GM19351 (cell line): ENCODE results near the gene SPOPL.
"Not testable (repeated sequence)": the region's sequence is repeated elsewhere in the genome, so short reads cannot be mapped to it uniquely, and the experiment has no call there.

Experiments used
- ATAC-seq: cut with Tn5 transposase; IDR thresholded peaks from one replicate; pipeline ENCODE4 v1.9.1; 2021; ENCODE audit warnings: mild to moderate bottlenecking, moderate library complexity; ENCODE audit not compliant: unreplicated experiment

The SPOPL gene

DNA sequence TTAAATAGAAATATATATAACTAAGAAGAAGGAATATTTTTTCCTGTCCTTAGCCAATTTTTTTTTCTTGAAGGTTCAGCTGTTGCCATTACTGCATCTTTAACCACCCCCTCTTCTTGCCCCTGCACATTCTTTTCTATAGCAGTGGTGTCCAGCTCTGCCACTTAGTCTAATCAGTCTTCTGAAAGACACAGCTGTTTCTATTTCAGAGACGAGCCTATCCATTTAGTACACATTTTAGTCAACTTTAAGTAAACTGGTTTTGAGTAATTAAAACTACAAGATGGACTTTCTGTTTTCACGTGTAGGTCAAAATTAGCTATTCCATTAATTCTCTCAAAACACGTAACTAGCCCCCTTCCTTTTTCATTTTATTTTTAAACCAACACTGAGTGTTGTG is 21.0 kb downstream of the SPOPL start:
- peak; percentile 79 for ATAC-seq

DNA sequence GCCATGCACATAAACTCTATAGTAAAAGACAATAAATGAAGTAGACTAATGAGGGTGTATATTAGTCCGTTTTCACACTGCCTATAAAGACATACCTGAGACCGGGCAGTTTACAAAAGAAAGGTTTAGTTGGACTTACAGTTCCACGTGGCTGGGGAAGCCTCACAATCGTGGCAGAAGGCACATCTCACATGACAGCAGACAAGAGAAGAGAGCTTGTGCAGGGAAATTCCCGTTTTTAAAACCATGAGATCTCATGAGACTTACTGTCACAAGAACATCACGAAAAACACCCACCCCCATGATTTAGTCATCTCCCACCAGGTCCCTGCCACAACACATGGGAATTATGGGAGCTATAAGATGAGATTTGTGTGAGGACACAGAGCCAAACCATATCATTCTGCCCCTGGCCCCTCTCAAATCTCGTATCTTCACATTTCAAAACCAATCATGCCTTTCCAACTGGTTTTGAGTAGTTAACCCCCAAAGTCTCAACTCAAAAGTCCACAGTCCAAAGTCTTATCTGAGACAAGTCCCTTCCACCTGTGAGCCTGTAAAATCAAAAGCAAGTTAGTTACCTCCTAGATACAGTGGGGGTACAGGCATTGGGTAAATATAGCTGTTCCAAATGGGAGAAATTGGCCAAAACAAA is 21.6 kb downstream of the SPOPL start:
- ATAC-seq = peak; percentile 52

DNA sequence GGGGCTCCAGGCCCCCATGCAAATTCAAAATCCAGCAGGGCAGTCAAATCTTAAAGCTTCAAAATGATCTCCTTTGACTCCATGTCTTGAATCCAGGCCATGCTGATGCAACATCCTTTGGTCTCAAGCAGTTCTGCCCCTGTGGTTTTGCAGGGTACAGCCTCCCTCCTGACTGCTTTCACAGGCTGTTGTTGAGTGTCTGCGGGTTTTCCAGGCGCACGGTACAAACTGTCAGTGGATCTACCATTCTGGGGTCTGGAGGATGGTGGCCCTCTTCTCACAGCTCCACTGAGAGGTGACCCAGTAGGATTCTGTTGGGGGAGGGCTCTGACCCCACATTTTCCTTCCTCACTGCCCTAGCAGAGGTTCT is 22.1 kb downstream of the SPOPL start:
- ATAC-seq = peak; percentile 29

DNA sequence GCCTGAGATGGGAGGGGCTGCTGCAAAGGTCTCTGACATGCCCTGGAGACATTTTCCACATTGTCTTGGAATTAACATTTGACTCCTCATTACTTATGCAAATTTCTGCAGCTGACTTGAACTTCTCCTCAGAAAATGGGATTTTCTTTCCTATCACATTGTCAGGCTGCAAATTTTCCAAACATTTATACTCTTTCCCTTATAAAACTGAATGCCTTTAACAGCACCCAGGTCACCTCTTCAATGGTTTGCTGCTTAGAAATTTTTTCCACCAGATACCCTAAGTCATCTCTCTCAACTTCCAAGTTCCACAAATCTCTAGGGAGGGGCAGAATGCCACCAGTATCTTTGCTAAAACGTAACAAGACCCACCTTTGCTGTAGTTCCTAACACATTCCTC is 22.8 kb downstream of the SPOPL start:
- not testable (repeated sequence) for ATAC-seq

DNA sequence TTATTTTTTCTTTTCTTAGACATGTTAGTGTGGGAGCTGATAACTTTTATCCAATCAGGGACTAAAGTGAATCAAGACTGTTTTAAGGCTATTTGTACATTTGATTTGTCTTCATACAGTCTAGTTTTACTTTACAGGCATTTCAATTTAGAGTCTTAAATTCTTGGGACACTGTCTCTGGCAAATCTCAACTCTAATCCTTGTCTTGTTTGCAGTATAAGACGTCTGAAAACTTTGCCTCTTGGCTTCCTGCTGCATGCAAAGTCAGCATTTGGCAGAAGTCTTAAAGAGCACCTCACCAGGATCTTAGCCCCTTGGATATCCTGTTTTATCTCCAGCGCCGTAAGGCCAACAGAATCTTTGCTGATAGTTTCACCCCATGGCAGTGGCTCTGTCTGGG is 30.3 kb downstream of the SPOPL start:
- ATAC-seq = no peak

DNA sequence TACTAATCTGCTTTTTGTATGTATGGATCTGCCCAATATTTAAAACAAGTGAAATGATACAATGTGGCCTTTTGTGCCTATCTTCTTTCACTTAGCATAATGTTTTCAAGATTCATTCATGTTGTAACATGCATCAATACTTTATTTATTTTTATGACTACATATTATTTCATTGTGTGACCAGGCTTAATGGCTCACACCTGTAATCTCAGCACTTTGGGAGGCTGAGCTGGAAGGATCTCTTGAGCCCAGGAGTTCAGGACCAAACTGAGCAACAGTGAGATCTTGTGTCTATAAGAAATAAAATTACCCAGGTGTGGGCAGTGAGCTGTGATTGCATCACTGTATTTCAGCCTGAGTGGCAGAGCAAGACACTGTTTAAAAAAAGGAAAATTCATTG is 33.2 kb downstream of the SPOPL start:
- ATAC-seq = no peak

DNA sequence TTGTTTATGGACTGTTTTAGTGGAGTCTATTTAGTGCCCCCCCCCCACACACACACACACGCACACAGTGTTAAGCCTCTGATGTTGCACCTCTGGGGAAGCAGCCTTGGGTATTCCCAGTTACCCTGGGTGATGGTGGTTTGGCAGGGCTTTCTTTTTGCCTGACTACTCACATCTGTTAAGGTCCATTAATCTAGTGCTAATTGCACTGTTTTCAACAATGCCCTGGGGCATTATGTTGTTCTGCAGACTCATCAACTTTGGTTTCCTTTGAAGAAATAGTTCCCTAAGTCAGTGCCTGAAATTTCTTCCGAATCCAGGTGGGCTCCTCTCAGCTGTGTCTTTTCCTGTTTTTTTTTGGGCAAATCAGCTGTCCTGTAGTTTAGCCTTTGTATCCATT is 34.7 kb downstream of the SPOPL start:
- peak; percentile 83 for ATAC-seq

DNA sequence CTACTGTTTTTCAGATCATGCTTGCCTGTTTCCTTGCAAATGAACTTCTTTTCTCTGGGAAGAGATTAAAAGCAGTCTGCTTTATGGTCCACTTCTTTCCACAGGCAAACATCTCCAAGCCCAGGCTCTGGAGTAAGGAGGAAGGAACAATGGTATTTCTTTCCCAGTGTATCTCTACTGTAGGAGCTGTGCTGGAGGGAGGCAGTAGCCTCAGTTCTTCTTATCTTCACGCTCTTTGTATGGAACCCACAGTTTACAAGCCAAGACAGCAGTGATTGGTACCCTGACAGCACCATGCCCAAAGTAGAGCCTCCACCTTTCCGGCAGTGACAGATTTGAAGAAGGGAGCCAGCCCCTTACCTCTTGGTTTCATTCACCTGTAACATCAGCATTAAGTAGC is 35.2 kb downstream of the SPOPL start:
- no peak for ATAC-seq

DNA sequence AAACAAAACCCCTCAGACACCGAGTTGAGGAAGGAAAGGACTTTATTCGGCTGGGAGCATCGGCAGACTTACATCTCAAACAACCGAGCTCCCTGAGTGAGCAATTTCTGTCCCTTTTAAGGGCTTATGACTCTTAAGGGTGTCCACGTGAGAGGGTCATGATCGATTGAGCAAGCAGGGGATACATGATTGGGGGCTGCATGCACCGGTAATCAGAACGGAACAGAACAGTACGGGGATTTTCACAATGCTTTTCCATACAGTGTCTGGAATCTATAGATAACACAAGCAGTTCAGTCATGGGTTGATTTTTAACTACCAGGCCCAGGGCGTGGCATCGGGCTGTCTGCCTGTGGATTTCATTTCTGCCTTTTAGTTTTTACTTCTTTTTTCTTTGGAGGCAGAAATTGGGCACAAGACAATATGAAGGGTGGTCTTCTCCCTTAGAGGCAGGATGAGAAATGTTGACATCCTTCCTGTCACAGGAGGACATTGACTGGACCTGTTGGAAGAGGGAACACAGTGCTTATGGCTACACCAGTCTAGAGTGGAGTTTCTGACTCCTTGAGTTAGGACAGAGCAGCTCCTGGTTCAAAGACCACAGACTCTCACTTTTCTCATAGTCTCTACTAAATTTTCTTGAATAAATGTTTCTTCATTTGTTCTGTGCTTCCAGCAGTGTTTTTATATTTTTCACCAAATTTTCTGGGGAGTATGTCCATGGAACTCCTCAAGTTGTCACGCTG is 35.8 kb downstream of the SPOPL start:
- no peak for ATAC-seq

DNA sequence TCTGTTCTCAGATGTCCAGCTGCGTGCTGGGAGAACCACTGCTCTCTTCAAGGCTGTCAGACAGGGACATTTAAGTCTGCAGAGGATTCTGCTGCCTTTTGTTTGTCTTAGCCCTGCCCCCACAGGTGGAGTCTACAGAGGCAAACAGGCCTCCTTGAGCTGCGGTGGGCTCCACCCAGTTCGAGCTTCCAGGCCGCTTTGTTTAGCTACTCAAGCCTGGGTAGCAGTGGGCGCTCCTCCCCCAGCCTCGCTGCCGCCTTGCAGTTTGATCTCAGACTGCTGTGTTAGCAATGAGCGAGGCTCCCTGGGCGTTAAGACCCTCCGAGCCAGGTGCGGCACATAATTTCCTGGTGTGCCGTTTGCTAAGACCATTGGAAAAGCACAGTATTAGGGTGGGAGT is 42.6 kb downstream of the SPOPL start:
- not testable (repeated sequence) for ATAC-seq

DNA sequence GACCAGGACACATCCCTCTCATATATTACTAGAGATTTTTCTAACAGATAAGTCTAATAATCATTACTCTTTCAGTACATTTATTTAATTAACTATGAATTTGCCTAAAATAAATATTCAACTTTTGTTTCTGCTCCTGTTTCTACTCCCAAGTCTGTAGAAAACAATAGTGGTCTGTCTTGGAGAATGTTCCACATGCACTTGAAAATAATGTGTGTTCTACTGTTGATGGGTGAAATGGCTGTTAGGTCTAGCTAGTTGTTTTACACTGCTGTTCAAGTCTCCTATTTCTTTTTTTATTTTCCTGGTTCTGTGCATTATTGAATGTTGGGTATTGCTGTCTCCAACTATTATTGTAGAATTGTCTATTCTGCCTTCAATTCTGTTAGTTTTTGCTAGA is 47.2 kb downstream of the SPOPL start:
- ATAC-seq = no peak

DNA sequence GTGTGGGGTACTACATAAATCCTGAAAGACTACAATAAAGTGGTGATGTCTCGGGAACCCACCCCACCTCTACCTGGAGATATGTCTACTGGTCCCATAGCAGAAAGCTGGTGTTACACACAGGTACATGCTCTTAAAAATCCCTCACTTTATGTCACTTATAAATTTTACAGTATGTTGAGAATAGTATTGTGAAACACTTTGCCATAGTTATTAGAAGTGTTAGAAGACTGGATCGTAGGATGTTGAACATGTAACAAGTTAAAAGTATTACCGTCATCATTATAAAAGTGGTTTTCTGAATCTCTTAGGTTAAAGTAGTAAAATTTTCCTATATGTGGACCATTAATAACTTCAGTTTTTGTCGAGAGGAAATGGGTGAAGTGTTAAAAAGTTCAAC is 48.6 kb downstream of the SPOPL start:
- ATAC-seq = no peak

DNA sequence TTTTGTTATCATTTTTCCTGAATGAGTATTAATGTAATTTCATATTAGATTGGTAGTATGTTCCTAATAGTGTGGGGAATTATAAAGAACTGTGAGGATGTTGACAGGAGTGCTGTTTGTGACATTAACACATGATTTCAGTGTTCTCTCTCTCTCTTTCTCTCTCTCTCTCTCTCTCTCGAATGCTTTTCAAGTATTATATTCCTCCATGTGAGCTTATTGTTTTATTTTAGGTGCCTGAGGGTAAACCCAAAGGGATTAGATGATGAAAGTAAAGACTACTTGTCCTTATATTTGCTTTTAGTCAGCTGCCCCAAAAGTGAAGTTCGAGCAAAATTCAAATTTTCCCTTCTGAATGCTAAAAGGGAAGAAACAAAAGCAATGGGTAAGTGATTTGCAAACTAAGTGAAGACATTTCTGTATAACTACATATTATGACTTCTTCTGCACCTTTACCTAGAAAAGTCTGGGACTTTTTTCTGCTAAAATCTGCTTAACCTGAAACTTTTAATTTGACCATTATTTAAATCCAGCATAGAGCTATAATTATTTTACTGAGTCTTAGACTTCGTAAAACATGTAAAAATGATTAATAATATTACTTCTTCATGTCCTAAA is 49.2 kb downstream of the SPOPL start:
- no peak for ATAC-seq

DNA sequence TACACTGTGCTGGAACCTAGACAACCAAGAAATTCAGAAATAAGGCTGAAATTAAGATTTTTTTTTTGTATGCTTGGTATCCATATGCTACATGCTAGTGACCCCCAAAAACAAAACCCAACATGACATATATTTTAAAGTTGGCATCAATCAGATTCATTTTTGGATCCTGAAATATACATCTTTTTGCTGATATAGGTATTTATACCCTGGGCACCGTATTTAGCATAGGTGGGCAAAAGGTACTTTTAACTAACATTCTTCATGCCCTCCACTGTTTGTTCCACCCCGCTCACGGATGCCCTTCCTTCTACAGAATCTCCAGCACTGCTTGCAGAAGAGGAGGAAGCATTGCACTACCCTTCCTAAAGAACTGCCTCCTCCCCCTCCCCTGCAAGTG is 52.6 kb downstream of the SPOPL start:
- ATAC-seq = no peak

DNA sequence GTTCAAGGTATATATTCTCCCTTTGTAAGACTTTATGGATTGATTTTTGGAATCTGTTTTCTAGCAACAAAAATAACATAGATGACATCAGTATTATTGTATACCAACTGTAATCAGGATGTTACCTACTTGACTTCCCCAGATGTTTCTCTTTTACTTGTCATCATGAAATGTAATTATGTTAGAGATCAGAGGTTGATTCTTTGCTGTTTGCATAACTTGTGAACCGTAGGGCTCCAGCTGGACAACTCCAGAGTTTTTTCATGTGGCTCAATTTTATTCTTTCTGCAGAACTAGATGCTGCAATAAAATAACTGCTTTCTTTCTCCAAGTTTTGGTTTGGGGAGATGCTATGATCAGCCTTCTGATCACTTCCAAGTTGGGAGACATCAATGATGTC is 58.1 kb downstream of the SPOPL start:
- ATAC-seq = no peak

DNA sequence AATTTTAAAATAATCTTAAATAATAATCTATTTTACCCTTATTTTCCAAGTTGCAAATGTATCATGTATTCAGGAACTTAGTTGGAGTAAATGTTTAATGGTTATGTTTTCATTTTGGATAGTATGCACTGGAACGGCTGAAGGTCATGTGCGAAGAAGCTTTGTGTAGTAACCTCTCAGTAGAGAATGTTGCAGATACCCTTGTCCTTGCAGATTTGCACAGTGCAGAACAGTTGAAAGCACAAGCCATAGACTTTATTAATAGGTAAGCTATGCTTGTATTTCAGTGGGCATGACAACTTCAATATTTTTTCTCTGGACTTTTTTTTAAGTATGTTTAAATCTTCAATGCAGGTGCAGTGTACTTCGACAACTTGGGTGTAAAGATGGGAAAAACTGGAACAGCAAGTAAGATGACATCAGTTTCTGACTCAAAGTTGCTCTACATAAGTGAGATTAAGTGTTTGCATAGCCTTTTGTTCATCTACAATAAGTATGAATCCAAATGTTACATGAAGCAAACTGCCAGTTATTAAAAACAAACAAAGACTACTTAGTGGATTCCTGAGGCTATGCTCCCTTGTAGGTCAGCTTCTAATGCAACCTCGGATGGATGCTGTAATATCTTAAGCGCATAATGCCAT is 63.1 kb downstream of the SPOPL start:
- ATAC-seq = no peak

DNA sequence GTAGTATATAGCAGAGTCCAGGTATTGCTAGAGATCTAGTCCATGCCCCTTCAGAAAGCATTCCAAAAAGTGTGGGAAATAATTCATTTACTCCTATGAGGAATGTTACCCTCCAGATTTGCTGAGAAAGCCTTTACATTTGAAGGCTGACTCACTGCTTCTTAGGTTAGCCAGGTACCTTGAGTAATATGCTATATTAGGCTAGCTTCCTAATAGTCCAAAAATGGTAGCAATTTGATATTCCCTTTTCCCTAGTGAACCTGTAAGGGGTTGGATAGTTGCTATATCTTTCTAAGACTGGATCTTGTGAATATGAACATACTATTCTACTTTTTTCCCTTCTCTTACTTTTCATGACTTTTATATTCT is 63.6 kb downstream of the SPOPL start:
- no peak for ATAC-seq

DNA sequence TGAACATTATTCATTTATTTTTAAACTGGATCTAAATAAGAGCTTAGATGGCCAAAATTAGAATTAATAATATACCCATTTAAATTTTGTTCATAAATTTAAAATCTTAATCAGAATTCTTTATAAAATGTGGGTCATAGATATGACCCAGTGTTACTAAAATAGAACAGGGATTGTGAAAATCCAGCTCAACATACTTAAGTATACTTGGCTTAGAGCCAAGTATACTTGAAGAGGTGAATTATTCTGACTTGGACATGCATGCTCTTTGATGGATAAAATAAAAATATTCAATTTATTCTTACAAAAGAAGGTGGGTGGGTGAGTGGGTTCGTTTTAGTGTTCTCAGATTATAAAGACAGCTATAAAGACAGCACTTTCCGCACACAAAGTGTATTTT is 70.7 kb downstream of the SPOPL start:
- ATAC-seq = no peak

DNA sequence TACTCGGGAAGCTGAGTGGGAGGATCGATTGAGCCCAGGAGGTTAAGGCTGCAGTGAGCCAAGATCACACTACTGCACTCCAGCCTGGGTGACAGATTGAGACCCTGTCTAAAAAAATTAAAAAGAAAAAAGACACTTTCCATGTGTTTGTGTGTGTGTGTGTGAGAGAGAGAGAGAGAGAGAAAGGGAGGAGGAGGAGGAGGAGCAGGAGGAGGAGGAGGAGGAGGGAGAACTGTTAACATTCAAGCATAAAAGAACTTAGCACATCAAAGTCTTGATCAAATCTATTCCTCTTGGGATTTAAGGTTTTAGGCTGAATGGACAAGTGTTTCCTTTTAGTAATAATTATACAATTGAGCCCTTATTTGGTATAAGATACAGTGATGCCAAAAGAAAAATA is 75.5 kb downstream of the SPOPL start:
- ATAC-seq = no peak

DNA sequence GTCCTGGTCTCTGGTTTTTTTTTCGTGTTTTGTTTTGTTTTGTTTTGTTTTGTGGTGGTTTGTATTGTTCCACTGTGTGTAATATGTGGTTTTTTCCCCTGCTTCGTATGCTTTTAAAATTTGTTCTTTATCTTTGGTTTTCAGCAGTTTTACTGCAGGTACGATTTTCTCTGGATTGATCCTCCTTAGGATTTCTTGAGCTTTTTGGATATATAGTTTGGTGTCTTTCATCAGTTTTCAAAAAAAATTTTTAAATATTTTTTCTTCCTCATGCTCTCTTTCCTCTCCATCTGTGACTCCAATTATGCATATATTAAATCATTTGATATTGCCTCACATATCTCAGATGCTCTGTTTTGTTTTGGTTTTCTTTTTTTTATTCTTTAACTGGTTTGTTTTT is 78.0 kb downstream of the SPOPL start:
- no peak for ATAC-seq

DNA sequence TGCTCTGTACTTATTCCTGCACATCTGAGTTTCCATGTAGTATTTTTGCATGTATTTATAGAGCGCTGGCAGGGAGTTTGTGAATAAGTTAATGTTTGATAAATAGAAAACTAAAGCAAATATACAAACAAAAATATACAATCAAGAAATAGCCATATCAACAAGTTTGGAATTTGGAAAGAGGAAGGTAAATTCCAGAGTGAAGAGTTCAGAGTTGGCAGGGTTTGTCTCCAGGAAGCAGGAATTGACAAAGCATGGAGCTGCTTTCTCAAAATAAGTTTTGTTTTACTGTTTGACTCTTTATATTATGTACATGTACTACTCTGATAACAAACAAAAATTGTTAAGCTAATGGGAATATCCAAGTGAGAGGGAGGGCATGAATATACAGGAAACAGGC is 80.3 kb downstream of the SPOPL start:
- no peak for ATAC-seq

DNA sequence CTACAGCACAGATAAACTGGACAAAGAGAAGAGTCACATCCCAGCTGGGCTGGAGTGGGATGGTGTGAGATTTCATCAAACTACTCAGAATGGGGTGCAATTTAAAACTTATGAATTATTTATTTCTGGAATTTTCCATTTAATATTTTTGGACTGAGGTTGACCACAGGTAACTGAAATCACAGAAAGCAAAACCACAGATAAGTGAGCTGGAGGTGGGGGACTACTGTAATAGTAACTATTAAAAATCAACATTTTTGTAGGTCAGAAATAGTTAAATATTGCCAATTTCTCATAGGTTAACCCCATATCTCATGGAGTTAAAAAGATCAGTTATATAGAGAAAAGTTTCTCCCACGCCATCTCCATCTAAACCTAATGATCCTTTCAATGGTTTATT is 88.1 kb downstream of the SPOPL start:
- ATAC-seq = no peak
